ENCODE measurements around the gene NDST3.

NDST3 gene

GRCh38 chr4:118034053-118034785 is at the start of gene NDST3:
Gene NDST3 (plus strand): TSS chr4:118034486. CDS start chr4:118053911, 19,425 bp downstream.
- DNase-seq (ENCODE audit: low read depth), result peak; percentile 45

- DNase-seq (ENCODE audit: low read depth), result no peak
Measured at GRCh38 chr4:117986321-117986720, 48.0 kb upstream of the NDST3 start.

GRCh38 chr4:117987464-117987863 is 46.8 kb upstream of the NDST3 start:
- no peak for DNase-seq (ENCODE audit: low read depth)

- DNase-seq (ENCODE audit: low read depth), result no peak
Measured at GRCh38 chr4:117996891-117997290, 37.4 kb upstream of the NDST3 start.

- no peak for DNase-seq (ENCODE audit: low read depth)
Measured at GRCh38 chr4:118004088-118004487, 30.2 kb upstream of the NDST3 start.

GRCh38 chr4:118005883-118006282 is 28.4 kb upstream of the NDST3 start:
- no peak for DNase-seq (ENCODE audit: low read depth)

- DNase-seq (ENCODE audit: low read depth), result no peak
Measured at GRCh38 chr4:118012142-118012541, 22.1 kb upstream of the NDST3 start.

- no peak for DNase-seq (ENCODE audit: low read depth)
Measured at GRCh38 chr4:118014831-118015230, 19.5 kb upstream of the NDST3 start.

- no peak for DNase-seq (ENCODE audit: low read depth)
Measured at GRCh38 chr4:118018381-118019145, 15.7 kb upstream of the NDST3 start.

- DNase-seq (ENCODE audit: low read depth), result no peak
Measured at GRCh38 chr4:118026806-118027205, 7.5 kb upstream of the NDST3 start.

GRCh38 chr4:118029224-118029623 is 5.1 kb upstream of the NDST3 start:
- no peak for DNase-seq (ENCODE audit: low read depth)

- no peak for DNase-seq (ENCODE audit: low read depth)
Measured at GRCh38 chr4:118032691-118033090, 1.6 kb upstream of the NDST3 start.

- DNase-seq (ENCODE audit: low read depth), result no peak
Measured at GRCh38 chr4:118033148-118034052, 886 bp upstream of the NDST3 start.

GRCh38 chr4:118035309-118035708 is 1.0 kb downstream of the NDST3 start:
- no peak for DNase-seq (ENCODE audit: low read depth)

- no peak for DNase-seq (ENCODE audit: low read depth)
Measured at GRCh38 chr4:118036336-118036735, 2.0 kb downstream of the NDST3 start.

GRCh38 chr4:118037955-118038354 is 3.7 kb downstream of the NDST3 start:
- no peak for DNase-seq (ENCODE audit: low read depth)

- DNase-seq (ENCODE audit: low read depth), result no peak
Measured at GRCh38 chr4:118046323-118046722, 12.0 kb downstream of the NDST3 start.

- DNase-seq (ENCODE audit: low read depth), result no peak
Measured at GRCh38 chr4:118047043-118047442, 12.8 kb downstream of the NDST3 start.

GRCh38 chr4:118058955-118059354 is 24.7 kb downstream of the NDST3 start:
- DNase-seq (ENCODE audit: low read depth), result no peak

- no peak for DNase-seq (ENCODE audit: low read depth)
Measured at GRCh38 chr4:118059397-118059796, 25.1 kb downstream of the NDST3 start.

GRCh38 chr4:118076958-118077766 is 42.9 kb downstream of the NDST3 start:
- DNase-seq (ENCODE audit: low read depth), result no peak

GRCh38 chr4:118077767-118078105 is 43.5 kb downstream of the NDST3 start:
- DNase-seq (ENCODE audit: low read depth), result no peak
